MM.1S (cell line): ENCODE results near the gene AFAP1.
A peak's percentile ranks its signal among the peaks of the same experiment; 100 is the strongest.

ENCODE experiments used
- DNase-seq: peaks from one replicate; pipeline ENCODE4 v3.0.0-alpha.2; 2015
- H2AFZ ChIP-seq: fragments of 300-600 bp; sonication (generic); 2 replicates; pipeline ENCODE4 v1.6.0; 2016; ENCODE audit warnings: antibody characterized with exemption, low read length
- H3F3A ChIP-seq: fragments of 300-600 bp; sonication (generic); 2 replicates; pipeline ENCODE4 v1.6.1; 2016; ENCODE audit warnings: mild to moderate bottlenecking, antibody characterized with exemption, low read length, moderate library complexity, mixed read lengths; ENCODE audit not compliant: insufficient read depth
- H3K27ac ChIP-seq: fragments of 300-600 bp; sonication (generic); 2 replicates; pipeline ENCODE4 v1.5.1; 2016; ENCODE audit warnings: mild to moderate bottlenecking, low read length
- H3K27me3 ChIP-seq: fragments of 300-600 bp; sonication (generic); replicated peaks from 2 replicates; pipeline ENCODE4 v1.6.0; 2016; ENCODE audit warnings: low read length; ENCODE audit not compliant: insufficient read depth
- H3K36me3 ChIP-seq: fragments of 300-600 bp; sonication (generic); replicated peaks from 2 replicates; pipeline ENCODE4 v1.6.1; 2016; ENCODE audit warnings: mild to moderate bottlenecking, low read length, mixed read lengths; ENCODE audit not compliant: insufficient read depth
- H3K4me1 ChIP-seq: fragments of 300-600 bp; sonication (generic); 2 replicates; pipeline ENCODE4 v1.6.1; 2016; ENCODE audit warnings: low read length, mixed read lengths
- H3K4me2 ChIP-seq: fragments of 300-600 bp; sonication (generic); 2 replicates; pipeline ENCODE4 v1.6.0; 2016; ENCODE audit warnings: low read depth, low read length
- H3K4me3 ChIP-seq: fragments of 300-600 bp; sonication (generic); 2 replicates; pipeline ENCODE4 v1.5.1; 2016; ENCODE audit warnings: low read length, mixed read lengths
- H3K79me2 ChIP-seq: fragments of 300-600 bp; sonication (generic); 2 replicates; pipeline ENCODE4 v1.6.1; 2016; ENCODE audit warnings: mixed run types, low read length, mixed read lengths
- H3K9ac ChIP-seq: fragments of 300-600 bp; sonication (generic); 2 replicates; pipeline ENCODE4 v1.6.1; 2016; ENCODE audit warnings: low read length, mixed read lengths
- H3K9me2 ChIP-seq: fragments of 300-600 bp; sonication (generic); replicated peaks from 2 replicates; pipeline ENCODE4 v1.6.1; 2016; ENCODE audit warnings: mild to moderate bottlenecking, low read length, mixed read lengths; ENCODE audit not compliant: insufficient read depth
- H3K9me3 ChIP-seq: fragments of 300-600 bp; sonication (generic); replicated peaks from 2 replicates; pipeline ENCODE4 v1.6.1; 2016; ENCODE audit warnings: mild to moderate bottlenecking, low read length, mixed read lengths; ENCODE audit not compliant: insufficient read depth
- H4K20me1 ChIP-seq: fragments of 300-600 bp; sonication (generic); 2 replicates; pipeline ENCODE4 v1.6.1; 2016; ENCODE audit warnings: mild to moderate bottlenecking, low read length, moderate library complexity, mixed read lengths; ENCODE audit not compliant: insufficient read depth
- CTCF ChIP-seq: fragments of 300-600 bp; sonication (generic); IDR thresholded peaks from 2 replicates; pipeline ENCODE4 v1.5.1; 2016; ENCODE audit warnings: antibody characterized with exemption, low read length, mixed read lengths
- EZH2 ChIP-seq: fragments of 300-600 bp; sonication (generic); optimal IDR thresholded peaks from 2 replicates; pipeline ENCODE3; 2017; ENCODE audit warnings: low read depth, mild to moderate bottlenecking, antibody characterized with exemption, low read length, mixed read lengths
- EZH2phosphoT487 ChIP-seq: fragments of 300-600 bp; sonication (generic); IDR thresholded peaks from 2 replicates; pipeline ENCODE4 v1.6.1; 2018; ENCODE audit warnings: antibody characterized with exemption, low read length

The AFAP1 gene

GRCh38 chr4:7760228-7760627 lies 179.4 kb downstream of the AFAP1 start:
- no peaks in the 10 kb centered on the region for H3K4me1 ChIP-seq
- TF ChIP-seq EZH2, result no peak
- no peak overlapping the region for H3K9ac ChIP-seq
- DNase-seq, result no peak
- H3K36me3 ChIP-seq, result no peaks in the 10 kb centered on the region
- no peaks in the 10 kb centered on the region for H3K9me2 ChIP-seq
- no peaks in the 10 kb centered on the region for H3K9me3 ChIP-seq
- H3K4me3 ChIP-seq, result no peak overlapping the region
- H3K27ac ChIP-seq, result no peak overlapping the region
- no peak overlapping the region for H2AFZ ChIP-seq
- peaks cover 53% of the 10 kb centered on the region for H3K27me3 ChIP-seq
- H3K4me2 ChIP-seq, result no peak overlapping the region
- no peaks in the 10 kb centered on the region for H3F3A ChIP-seq
- peaks cover 28% of the 10 kb centered on the region for H3K79me2 ChIP-seq
- no peaks in the 10 kb centered on the region for H4K20me1 ChIP-seq

DNA sequence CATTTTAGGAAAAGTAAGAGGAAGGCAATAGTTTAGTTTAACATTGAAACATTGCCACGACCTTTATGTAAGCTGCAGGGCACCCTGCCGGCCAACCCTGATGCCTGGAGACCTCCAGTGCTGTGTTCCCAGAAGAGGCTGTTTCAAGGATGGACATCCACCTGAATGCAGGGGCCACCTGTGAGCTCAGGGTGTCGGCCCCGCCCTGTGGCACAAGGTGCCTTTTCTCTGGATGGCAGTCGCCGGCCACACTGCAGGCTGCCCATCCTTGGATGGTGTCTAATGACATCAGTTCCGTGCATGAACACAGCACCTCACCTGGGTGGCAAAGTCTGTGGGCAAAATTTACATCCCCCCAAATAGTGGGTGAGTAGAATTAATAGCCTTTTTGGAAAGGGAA lies 180.0 kb downstream of the AFAP1 start:
- Histone ChIP-seq H3K9me2 (no peaks in the 10 kb centered on the region), H3K4me1 (no peaks in the 10 kb centered on the region), H3K36me3 (no peaks in the 10 kb centered on the region), H3K4me2 (peak overlapping the region; percentile 60), H4K20me1 (no peaks in the 10 kb centered on the region), H3F3A (no peaks in the 10 kb centered on the region), H3K27me3 (peaks cover 51% of the 10 kb centered on the region), H3K79me2 (peaks cover 32% of the 10 kb centered on the region), H3K9me3 (no peaks in the 10 kb centered on the region), H3K4me3 (peak overlapping the region; percentile 47), H2AFZ (peak overlapping the region; percentile 50; the same call in 1 of the 2 replicates), H3K27ac (no peak overlapping the region), H3K9ac (no peak overlapping the region)
- no peak for DNase-seq
- TF ChIP-seq EZH2phosphoT487, result no peak
- TF ChIP-seq EZH2, result no peak
- no peak for TF ChIP-seq CTCF

DNA sequence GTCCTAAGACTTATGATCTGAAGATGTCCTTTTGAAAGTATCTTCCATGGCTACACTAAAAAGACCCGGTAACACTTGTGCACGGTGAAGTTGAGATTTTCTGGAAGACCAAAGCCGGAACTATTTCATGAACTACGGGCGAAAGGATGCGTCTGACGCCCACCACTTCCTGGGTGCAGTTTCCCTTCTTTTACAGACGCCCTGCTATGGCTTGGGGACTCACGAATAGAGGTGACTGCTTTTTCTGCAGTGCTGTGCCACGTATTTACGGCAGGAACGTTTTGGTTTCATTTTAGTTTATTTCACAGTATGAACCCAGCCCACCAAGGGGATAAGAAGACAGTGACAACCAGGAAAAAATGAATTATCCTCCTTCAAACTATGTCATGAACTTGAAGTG lies 180.4 kb downstream of the AFAP1 start:
- Histone ChIP-seq H3K9ac (no peak overlapping the region), H3K27ac (no peak overlapping the region), H3K4me3 (peak overlapping the region; percentile 47), H3K36me3 (no peaks in the 10 kb centered on the region), H2AFZ (peak overlapping the region; percentile 50; the same call in 1 of the 2 replicates), H3K4me2 (peak overlapping the region; percentile 60), H3K4me1 (no peaks in the 10 kb centered on the region), H3K9me3 (no peaks in the 10 kb centered on the region), H3K27me3 (peaks cover 48% of the 10 kb centered on the region), H3F3A (no peaks in the 10 kb centered on the region), H4K20me1 (no peaks in the 10 kb centered on the region), H3K79me2 (peaks cover 36% of the 10 kb centered on the region), H3K9me2 (no peaks in the 10 kb centered on the region)
- DNase-seq, result no peak
- TF ChIP-seq CTCF (no peak), EZH2 (no peak), EZH2phosphoT487 (no peak)

DNA sequence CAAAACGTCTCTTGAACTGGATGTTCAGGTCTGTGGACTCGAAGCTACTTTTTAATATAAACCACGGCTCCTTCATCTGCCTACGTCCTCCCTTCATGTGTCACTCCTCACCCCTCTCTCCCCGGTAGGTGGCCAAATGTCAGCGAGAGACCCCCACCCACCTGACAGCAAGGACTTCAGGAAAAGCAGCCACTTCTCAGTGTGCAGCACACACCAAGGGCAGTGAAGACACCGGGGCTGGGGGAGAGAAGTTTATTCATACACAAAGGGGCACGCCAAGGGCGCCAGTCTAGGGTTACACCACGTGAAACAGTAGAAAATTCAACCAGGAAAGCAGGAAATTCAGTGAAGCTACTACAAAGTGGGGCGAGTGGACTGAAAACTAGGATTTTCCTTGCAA lies 181.2 kb downstream of the AFAP1 start:
- Histone ChIP-seq H3K79me2 (peaks cover 37% of the 10 kb centered on the region), H3K9ac (no peak overlapping the region), H3K4me2 (no peak overlapping the region), H3K27me3 (peaks cover 48% of the 10 kb centered on the region), H2AFZ (no peak overlapping the region), H3K27ac (no peak overlapping the region), H4K20me1 (no peaks in the 10 kb centered on the region), H3K4me3 (no peak overlapping the region), H3K36me3 (no peaks in the 10 kb centered on the region), H3F3A (no peaks in the 10 kb centered on the region), H3K9me3 (no peaks in the 10 kb centered on the region), H3K4me1 (0 out of 2 replicates have a peak, but pooled peaks cover 2% of the 10 kb centered on the region), H3K9me2 (no peaks in the 10 kb centered on the region)
- TF ChIP-seq CTCF (no peak), EZH2phosphoT487 (no peak), EZH2 (no peak)
- DNase-seq, result no peak
